Gastroesophageal sphincter (tissue), 3 donors: ENCODE results near the gene ODF2.

Experiments used
- CTCF ChIP-seq, 4 experiments: fragments of 200-600 bp in 2 of 4; fragments of 450-650 bp in 2 of 4; sonication (generic) in 1 of 4; IDR thresholded peaks; one replicate each; pipeline ENCODE4 v1.5.1; 2017 to 2019; ENCODE audit warnings: antibody characterized with exemption in 4 of 4, mild to moderate bottlenecking in 2 of 4, moderate library complexity in 2 of 4
- POLR2A ChIP-seq, 2 donors: fragments of 450-650 bp; IDR thresholded peaks; one replicate each; pipeline ENCODE4 v1.6.1; 2017; ENCODE audit warnings: antibody characterized with exemption in 2 of 2, mild to moderate bottlenecking in 2 of 2, moderate library complexity in 1 of 2

GRCh38 chr9:128512820-128513219 is 57.0 kb downstream of the ODF2 start:
- TF ChIP-seq CTCF (IDR thresholded peaks at IDR 0.05) (no peak), POLR2A (IDR thresholded peaks at IDR 0.05) (no peak)
